Measurements from ENCODE around the gene FAXC. TPM values are rescaled to one million over a fixed set of nuclear protein-coding genes. Genes with fewer than 3 reads are reported as not detected.
A peak's percentile ranks its signal among the peaks of the same experiment; 100 is the strongest.

The FAXC gene
- total RNA-seq, 4 donors from 2014 or later = 22.2 to 44.7 (median 41.8) TPM

GRCh38 chr6:99353126-99353525 is 3.7 kb upstream of the FAXC start:
- TF ChIP-seq POLR2AphosphoS5 (IDR thresholded peaks at IDR 0.05) (no peak), EP300 (IDR thresholded peaks at IDR 0.05) (no peak), POLR2A (IDR thresholded peaks at IDR 0.05; ENCODE audit: low read depth) (no peak)
- TF ChIP-seq, protein P1, sequence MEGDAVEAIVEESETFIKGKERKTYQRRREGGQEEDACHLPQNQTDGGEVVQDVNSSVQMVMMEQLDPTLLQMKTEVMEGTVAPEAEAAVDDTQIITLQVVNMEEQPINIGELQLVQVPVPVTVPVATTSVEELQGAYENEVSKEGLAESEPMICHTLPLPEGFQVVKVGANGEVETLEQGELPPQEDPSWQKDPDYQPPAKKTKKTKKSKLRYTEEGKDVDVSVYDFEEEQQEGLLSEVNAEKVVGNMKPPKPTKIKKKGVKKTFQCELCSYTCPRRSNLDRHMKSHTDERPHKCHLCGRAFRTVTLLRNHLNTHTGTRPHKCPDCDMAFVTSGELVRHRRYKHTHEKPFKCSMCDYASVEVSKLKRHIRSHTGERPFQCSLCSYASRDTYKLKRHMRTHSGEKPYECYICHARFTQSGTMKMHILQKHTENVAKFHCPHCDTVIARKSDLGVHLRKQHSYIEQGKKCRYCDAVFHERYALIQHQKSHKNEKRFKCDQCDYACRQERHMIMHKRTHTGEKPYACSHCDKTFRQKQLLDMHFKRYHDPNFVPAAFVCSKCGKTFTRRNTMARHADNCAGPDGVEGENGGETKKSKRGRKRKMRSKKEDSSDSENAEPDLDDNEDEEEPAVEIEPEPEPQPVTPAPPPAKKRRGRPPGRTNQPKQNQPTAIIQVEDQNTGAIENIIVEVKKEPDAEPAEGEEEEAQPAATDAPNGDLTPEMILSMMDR (IDR thresholded peaks at IDR 0.05) = no peak
- DNase-seq (ENCODE audit: extremely low spot score) = no peak
- Histone ChIP-seq H3K9me3 (no peaks in the 10 kb centered on the region), H3K27ac (replicated peaks in 1 of 4) (no peak overlapping the region), H3K4me3 (no peak overlapping the region), H3K36me3 (no peaks in the 10 kb centered on the region), H3K27me3 (peaks cover 0 to 10% (median 0%) of the 10 kb centered on the region in 4 donors), H3K4me1 (peaks cover 12 to 28% (median 18%) of the 10 kb centered on the region in 4 donors)
- WGBS = 84% methylated on average over 9 of the region's 9 CpGs
- intact Hi-C loops (cut with DNase I) = no loop called here

- WGBS = 41% methylated on average over 10 of the region's 10 CpGs
- Histone ChIP-seq H3K27me3 (peaks cover 0 to 4% (median 0%) of the 10 kb centered on the region in 4 donors), H3K27ac (replicated peaks in 1 of 4) (peak overlapping the region; percentile 93 to 95 (median 94)), H3K36me3 (no peaks in the 10 kb centered on the region), H3K4me3 (peak overlapping the region; percentile 18 to 84 (median 72)), H3K4me1 (peaks cover 12 to 40% (median 34%) of the 10 kb centered on the region in 4 donors), H3K9me3 (no peaks in the 10 kb centered on the region)
- TF ChIP-seq POLR2A (IDR thresholded peaks at IDR 0.05; ENCODE audit: low read depth) (no peak), POLR2AphosphoS5 (IDR thresholded peaks at IDR 0.05) (peak in 1 of 2 donors; percentile 22)
- intact Hi-C loops (cut with DNase I) = no loop called here
- DNase-seq (ENCODE audit: extremely low spot score) = no peak
Observed at GRCh38 chr6:99350573-99350972, 1.1 kb upstream of the FAXC start.

GRCh38 chr6:99348288-99349170 is 945 bp downstream of the FAXC start:
- H3K36me3 ChIP-seq = no peaks in the 10 kb centered on the region
- intact Hi-C loops (cut with DNase I) = no loop called here
- H3K4me1 ChIP-seq = peaks cover 12 to 46% (median 45%) of the 10 kb centered on the region in 4 donors
- H3K9me3 ChIP-seq = no peaks in the 10 kb centered on the region
- H3K4me3 ChIP-seq = peak overlapping the region; percentile 64 to 89 (median 82)
- 44% methylated on average over 14 of the region's 25 CpGs for WGBS
- peak; percentile 75 for DNase-seq (ENCODE audit: extremely low spot score)
- peak overlapping the region; percentile 93 to 95 (median 94) for H3K27ac ChIP-seq (replicated peaks in 1 of 4)
- TF ChIP-seq EP300 (IDR thresholded peaks at IDR 0.05) (no peak), POLR2AphosphoS5 (IDR thresholded peaks at IDR 0.05) (no peak), POLR2A (IDR thresholded peaks at IDR 0.05; ENCODE audit: low read depth) (no peak)
- TF ChIP-seq, protein P1 (IDR thresholded peaks at IDR 0.05) = no peak
- H3K27me3 ChIP-seq = no peaks in the 10 kb centered on the region

GRCh38 chr6:99347804-99348203 is 1.7 kb downstream of the FAXC start:
- H3K36me3 ChIP-seq = no peaks in the 10 kb centered on the region

DNA sequence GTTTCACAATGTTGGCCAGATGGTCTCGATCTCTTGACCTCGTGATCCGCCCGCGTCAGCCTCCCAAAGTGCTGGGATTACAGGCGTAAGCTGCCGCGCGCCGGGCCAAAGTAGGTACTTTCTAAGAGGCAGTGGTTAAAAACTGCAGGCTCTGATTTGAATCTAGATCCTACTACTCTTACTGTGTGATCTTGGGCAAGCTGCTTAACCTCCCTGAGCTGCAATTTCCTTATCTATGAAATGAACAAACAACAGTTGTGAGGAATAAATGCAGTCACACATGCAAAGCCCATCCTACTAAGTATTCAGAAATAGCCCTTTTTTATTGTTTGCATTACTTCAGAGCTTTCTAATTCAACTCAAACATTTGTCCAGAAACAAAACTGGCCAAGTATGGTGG is 2.9 kb downstream of the FAXC start:
- no peaks in the 10 kb centered on the region for H3K27me3 ChIP-seq
- H3K4me3 ChIP-seq = no peak overlapping the region
- H3K27ac ChIP-seq (replicated peaks in 1 of 4) = peak overlapping the region; percentile 93 to 95 (median 94)
- TF ChIP-seq POLR2AphosphoS5 (IDR thresholded peaks at IDR 0.05) = no peak
- no peak for TF ChIP-seq EP300 (IDR thresholded peaks at IDR 0.05)
- peak; percentile 12 for DNase-seq (ENCODE audit: extremely low spot score)
- H3K4me1 ChIP-seq = peaks cover 12 to 57% (median 46%) of the 10 kb centered on the region in 4 donors
- intact Hi-C loops (cut with DNase I) = no loop called here
- no peaks in the 10 kb centered on the region for H3K9me3 ChIP-seq
- 80% methylated on average over 10 of the region's 10 CpGs for WGBS
- no peaks in the 10 kb centered on the region for H3K36me3 ChIP-seq

More at GRCh38 chr6:99347804-99348203, 1.7 kb downstream of the FAXC start:
- DNase-seq (ENCODE audit: extremely low spot score) = no peak
- peak overlapping the region; percentile 64 to 89 (median 82) for H3K4me3 ChIP-seq
- H3K9me3 ChIP-seq = no peaks in the 10 kb centered on the region
- 41% methylated on average over 1 of the region's 1 CpG for WGBS
- H3K27me3 ChIP-seq = no peaks in the 10 kb centered on the region
- intact Hi-C loops (cut with DNase I) = no loop called here
- peak overlapping the region; percentile 93 to 95 (median 94) for H3K27ac ChIP-seq (replicated peaks in 1 of 4)
- TF ChIP-seq POLR2A (IDR thresholded peaks at IDR 0.05; ENCODE audit: low read depth) (no peak), EP300 (IDR thresholded peaks at IDR 0.05) (no peak), POLR2AphosphoS5 (IDR thresholded peaks at IDR 0.05) (no peak)
- TF ChIP-seq, protein P1 (IDR thresholded peaks at IDR 0.05) = no peak
- H3K4me1 ChIP-seq = peaks cover 12 to 50% (median 46%) of the 10 kb centered on the region in 4 donors
